Superior temporal gyrus (tissue), 1 donor: ENCODE measurements around the gene SLC8B1.

Experiments
- DNase-seq: peaks from one replicate; pipeline ENCODE4 v3.0.0-alpha.2; 2016; ENCODE audit errors: extremely low spot score

Gene SLC8B1

DNA sequence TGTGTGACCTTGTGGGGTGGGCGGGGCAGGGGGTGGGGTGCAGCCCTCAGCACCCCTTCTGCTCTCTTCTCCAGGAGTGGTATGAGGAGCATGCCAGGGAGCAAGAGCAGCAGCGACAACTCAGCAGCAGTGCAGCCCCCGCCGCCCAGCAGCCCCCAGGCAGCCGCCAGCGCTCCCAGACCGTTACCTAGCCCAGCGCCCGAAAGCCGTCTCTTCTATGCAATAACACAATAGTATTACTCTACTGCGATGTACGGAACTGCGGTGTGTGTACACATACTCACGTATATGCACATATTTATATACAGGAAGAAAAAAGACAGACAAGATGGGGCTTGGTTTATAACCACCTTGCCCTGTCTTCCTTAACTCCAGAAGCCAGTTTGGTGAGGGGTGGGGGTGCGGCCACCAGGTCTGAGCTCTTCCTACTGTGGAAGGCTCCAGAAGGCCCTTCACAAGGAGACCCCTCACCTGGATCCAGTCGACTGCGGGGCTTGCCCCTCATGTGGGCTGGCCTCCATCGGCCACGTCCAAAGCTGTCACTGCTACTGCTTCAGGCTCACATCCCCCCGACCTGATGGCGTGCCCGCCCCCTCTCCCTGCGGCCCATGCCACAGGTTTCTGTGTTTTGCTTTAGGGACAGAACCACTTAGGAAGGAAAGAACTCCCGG, 38.9 kb downstream of the SLC8B1 start:
- DNase-seq, result no peak

DNA sequence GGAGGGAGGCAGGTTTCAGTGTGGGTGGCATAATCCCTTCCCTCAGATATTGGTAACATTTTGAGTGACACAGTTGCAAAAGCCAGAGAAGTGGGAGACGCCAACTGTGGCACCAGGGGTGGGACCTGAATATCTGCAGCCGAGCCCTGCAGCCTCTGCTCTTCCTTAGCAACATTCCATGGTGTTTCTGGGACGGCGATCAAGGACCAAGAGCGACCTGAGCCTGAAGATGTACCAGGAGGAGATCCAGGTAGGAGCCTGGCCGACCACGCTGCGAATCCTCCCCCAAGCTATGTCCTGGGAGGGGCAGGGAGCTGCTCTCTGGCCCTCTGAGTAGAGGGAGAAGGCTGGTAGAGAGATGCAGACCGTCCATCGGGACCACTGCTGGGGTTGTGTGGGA, 41.8 kb downstream of the SLC8B1 start:
- DNase-seq, result no peak

DNA sequence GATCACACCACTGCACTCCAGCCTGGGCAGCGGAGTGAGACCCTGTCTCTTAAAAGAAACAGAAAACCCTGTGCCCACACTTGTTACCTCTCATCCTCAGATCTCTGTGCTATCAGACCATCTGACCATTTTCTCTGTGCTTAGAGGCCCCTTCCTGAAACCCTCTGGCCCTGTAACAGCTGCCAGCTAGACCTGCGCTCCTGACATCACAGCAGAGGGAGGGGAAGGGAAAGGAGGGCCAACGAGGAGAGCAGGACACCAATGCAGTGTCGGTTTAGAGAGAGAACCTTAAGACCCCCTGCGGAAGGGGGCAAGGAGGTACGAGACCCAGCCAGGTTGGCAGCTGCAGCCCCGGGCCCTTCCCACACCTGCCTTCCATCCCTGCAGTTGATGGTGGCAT, 42.4 kb downstream of the SLC8B1 start:
- no peak for DNase-seq

DNA sequence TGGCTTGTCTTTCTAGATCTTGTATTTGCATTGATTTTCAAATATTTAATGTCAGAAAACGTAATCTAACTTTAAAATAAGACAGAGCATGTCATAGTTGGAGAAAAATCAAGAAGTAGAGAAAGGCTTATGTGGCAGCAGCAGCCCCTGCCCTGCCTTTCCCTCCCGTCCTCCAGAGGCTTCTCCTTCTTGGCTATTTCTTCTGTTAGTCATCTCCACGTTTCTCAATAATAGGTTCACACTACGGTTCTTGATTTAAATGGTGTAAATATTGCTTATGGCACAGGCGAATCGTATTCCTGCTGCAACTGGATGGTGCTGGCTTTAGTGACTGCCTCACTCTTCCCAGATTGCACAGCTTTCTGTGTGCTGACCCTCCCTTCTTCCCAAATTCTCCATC, 42.8 kb downstream of the SLC8B1 start:
- no peak for DNase-seq

DNA sequence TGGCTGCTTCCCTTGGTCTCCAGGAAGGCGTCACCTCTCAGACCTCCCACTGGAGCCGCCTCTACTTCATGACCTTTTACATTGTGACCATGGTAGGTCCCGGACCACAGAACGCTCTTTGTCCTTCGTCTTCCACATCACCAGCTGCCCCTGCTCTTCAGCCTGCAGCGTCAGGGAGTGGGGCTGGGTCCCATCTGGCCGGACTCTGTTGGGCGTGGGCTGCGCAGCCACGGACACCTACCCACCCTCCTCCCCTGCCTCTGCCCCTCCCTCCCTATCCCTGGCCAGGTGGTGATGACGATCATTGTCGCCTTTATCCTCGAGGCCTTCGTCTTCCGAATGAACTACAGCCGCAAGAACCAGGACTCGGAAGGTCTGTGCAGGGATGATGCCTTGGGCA, 43.3 kb downstream of the SLC8B1 start:
- DNase-seq, result no peak

DNA sequence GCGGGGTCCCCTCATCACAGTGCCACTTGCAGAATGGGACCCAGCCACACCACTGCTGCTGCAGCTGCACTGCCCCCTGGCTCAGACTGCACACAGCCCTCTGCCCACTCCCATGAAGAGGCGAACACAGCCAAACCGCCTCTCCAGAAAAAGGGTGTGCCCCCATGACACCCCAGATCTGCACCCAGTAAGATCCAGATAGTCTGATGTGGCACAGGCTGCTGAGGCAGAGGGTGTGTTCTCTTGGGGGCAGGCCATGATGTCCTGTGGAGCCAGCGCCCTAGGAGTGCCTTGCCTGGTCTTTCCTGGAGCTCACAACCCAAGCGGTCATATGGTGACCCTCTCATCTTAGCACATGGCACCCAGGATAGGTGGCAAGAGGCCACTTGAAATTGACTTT, 44.4 kb downstream of the SLC8B1 start:
- DNase-seq, result no peak

DNA sequence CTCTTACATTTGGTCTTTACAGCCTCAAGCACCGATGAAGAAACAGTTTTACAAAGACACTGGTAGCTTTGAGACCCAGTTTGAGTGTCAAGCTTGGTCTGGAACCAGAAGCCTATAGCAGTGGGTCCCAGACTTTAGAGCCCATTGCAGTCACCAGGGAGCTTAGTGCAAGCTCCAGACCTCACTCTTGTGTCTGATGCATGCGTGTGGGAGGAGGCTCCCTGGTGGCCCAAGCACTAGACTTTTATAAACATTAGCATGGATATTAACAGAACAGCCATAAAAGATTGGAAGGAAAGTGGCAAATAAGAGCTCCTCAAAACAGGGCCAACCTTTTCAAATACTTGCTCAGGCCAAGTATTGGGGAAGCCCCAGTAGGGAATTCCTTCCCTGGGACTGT, 45.5 kb downstream of the SLC8B1 start:
- DNase-seq, result no peak

DNA sequence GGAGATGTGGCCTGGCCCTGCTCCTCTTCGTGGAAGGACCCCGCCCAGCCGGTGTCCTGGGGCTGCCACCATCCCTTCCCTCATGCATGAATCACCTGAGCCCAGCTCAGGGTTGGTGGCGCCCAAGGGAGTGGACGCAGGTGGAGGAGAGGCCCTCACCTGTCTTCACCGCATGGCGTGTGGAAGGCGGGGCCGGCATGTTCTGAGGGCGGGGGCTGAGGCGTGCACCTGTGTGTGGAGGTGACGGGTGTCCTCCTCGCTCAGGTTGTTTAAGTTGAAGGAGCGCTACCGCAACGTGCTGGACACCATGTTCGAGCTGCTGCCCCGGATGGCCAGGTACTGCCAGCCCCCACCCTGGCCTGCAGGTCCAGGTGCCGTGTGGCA, 47.0 kb downstream of the SLC8B1 start:
- DNase-seq, result no peak

DNA sequence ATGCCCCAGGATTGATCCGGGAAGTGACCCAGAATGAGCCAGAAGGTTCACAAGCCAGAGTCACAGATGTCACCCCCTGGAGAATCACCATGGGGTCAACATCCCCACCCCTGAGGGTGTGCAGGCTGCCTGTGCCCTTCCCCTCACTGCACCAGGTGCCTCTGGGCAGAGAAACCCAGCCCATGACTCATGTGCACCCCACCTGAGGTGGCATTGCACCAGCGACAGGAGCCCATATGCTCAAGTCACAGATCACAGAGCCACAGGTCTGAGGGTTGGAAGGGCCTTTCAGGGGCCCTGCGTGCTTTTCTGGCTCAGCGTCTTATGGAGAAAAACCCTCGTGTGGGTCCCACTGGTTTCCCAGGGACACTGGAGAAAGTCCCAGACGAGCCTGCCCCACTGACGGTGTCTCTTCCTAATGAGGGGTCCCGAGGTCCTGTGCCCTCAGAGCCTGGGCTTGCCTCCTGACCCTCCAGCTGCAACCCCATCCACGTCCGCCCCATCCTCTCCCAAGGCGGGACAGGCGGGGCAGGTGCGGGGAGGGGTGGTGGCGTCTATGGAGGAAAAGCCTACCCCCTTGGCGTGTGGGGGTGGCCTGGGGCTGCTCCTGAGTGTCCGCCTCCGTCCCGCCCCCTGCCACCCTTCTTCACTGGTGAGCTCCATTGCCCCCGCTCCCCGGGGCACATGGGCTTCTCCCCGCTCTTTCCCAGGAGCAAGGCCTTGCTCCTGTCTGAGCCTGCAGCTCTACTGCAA, 47.6 kb downstream of the SLC8B1 start:
- no peak for DNase-seq

DNA sequence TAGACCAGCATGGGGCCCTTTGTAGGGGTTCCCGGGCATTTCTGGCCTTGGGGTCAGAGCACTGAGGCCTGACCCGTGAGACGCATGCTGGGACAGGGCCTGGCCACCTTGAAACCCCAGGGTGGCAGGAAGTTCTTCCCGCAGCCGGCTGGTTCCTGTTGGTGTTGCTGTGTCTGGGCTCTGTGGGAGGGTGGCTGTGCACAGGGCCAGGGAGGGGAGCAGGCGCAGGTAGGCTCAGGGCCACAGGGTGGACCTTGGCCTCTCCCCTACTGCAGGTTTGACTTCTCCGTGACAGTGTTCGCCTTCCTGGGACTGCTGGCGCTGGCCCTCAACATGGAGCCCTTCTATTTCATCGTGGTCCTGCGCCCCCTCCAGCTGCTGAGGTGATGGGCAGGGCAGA, 48.2 kb downstream of the SLC8B1 start:
- DNase-seq, result no peak

DNA sequence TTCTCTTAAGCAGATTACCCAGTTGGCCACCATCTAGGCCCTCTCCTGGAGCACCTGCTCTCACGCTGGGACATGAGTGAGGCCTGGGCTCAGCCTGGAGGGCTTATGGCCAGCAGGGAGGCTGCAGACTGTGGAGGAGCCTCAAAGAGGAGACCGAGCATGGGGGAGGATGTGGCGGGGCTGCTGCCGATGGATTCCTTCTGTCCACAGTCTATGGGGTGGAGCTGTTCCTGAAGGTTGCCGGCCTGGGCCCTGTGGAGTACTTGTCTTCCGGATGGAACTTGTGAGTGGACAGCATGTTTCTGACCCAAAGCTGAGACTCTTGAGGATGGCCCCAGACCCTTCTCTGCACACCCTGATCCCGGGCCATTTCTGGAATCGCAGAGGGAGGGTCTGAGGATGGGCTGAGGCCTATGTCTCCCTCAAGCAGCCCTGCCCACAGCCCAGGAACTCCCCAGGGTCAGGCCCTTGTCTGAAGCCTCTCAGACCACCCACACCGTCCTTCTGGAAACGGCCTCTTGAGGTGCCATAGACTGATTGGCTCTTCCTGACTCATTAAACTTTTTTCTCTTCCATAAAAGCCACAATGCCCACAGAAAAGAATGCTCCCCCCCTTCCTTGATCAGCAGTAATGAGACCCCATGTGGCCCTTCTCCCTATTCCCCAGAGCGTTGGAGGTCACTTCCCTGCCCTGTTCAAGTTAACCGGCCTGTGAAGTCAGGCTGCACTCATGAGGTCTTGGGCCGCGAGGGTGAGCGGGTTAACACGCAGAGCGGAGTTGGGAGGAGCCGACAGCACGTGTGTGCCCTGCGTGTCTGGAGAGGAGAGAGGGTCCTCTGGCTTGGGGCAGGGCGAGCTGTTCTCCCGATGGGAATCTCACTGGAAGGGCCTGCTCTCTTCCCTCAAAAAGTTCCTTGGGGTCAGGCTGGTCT, 49.0 kb downstream of the SLC8B1 start:
- no peak for DNase-seq

DNA sequence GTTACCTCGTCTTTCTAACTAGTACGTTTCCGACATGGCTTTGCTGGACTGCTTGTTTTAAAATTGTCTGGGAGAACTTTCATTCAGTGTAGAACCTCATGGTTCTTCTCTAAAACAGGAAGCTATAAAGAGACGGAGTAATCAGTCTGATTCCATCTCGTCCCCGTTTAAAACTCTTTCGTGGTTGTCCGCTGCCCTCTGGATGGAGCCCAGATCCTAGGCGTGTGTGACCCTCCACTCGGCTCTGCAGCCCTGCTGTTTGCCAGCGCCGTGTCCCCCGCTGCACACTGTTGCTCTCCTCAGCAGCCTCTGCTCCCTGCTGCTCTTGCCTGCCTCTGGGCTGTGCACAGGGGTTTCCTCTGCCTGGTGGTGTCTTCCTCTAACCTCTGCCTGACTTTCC, 50.2 kb downstream of the SLC8B1 start:
- DNase-seq, result no peak

DNA sequence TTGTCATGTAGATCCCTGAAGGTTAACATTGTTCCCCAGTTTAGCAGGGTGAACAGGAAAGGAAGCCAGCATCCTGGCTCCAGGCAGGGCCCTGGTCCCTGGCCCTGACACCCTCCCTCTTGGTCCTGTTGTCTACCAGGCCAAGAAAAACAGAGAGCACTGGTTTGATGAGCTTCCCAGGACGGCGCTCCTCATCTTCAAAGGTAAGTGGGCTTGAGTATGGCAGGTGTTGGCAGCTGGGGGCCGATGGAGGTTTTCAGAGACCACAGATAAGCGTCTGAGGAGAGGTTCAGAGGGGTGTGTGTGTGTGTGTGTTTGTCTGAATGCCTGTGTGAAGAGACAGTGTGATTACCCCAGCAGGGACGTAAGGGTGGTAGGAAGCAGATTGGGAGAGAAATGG, 56.3 kb downstream of the SLC8B1 start:
- no peak for DNase-seq

DNA sequence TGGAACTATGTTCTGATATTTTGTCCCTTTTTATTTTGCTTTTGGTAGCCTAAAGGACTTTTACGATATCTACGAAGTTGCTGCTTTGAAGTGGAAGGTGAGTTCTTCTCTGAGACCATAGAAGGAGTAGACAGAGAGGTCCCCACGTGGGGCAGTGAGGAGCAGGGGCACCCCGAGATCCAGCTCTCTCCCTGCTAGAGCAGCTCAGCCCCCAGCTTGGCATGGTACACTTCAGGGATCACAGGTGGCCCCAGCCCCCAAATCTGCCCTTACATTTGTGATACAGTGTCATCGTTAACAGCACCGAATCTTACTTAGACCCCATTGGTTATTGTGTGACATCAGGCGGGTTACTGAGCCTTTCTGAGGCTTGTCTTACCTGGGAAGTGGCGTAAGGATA, 56.8 kb downstream of the SLC8B1 start:
- no peak for DNase-seq

DNA sequence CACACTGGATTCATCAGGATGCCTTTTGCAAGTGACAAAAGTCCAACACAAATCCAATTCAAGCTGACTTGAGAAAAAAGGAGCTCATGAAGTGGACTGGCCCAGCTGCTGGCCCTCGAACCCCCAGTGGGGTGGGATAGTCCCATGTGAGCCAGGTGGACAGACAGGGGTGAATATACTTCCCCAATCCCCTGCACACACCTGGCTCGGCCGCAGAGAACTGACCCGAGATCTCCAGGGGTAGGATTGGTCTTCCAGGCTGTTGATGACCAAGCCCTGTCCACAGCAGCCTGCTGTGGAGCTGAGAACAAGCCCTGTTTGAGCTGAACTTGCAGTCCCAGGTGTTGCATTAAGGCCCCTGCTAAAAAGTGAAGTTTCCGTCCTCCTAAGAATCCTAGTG, 57.4 kb downstream of the SLC8B1 start:
- DNase-seq, result no peak

DNA sequence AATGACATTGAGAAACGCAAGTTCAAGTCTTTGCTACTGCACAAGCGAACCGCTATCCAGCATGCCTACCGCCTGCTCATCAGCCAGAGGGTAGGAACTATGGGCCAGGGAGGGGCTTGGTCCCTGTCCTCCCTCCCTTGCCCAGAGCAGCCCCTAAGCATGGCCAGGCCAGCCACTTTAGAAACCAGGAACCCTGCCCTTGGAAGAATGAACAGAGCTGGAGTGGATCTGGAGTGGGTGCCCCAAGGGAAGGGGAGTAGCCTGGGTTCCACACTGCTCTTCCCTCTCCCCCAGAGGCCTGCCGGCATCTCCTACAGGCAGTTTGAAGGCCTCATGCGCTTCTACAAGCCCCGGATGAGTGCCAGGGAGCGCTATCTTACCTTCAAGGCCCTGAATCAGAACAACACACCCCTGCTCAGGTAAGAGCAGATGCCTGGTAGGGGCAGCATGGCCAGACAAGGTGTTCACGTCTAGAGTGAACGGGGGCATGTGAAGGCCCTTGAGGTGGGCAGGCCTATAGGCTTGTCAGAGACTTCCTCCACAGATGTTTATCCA, 57.9 kb downstream of the SLC8B1 start:
- DNase-seq, result no peak

DNA sequence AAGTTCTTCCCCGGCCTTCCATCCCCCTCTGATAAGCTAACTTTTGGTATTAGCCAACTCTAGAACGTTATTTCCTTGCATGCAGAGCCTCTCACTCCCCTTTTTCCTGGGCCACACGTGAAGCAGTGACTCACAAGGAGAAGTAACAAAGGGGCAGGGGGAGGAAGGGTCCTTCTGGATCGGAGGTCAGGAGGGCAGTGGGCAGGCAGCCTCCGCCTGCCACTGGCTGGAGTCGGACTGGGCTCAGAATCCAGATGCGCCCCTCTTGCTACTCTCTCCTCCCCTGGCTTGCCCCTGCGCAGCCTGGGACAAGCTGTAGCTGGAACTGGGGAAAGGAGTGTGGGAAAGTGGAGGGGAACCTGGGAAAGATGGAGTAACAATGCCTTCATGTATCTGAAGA, 58.6 kb downstream of the SLC8B1 start:
- no peak for DNase-seq

DNA sequence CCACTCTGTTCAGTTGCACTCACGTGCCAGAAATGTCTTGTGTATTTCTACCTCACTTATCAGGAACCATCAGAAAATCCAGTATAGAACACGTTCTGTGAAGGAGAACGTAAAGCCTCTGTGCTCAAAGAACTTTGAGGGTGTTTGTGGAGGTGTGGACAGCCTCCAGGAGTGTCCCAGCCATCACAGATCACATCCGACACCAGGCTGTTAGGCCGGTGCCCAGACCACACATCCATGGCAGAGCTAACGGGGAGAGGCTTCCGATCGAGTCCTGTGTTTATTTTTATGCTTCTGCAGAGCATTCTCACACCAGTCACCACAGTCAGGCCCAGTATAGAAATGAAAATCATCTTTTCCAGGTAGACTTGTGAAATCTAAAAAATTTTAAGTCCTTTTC, 60.1 kb downstream of the SLC8B1 start:
- DNase-seq, result no peak

DNA sequence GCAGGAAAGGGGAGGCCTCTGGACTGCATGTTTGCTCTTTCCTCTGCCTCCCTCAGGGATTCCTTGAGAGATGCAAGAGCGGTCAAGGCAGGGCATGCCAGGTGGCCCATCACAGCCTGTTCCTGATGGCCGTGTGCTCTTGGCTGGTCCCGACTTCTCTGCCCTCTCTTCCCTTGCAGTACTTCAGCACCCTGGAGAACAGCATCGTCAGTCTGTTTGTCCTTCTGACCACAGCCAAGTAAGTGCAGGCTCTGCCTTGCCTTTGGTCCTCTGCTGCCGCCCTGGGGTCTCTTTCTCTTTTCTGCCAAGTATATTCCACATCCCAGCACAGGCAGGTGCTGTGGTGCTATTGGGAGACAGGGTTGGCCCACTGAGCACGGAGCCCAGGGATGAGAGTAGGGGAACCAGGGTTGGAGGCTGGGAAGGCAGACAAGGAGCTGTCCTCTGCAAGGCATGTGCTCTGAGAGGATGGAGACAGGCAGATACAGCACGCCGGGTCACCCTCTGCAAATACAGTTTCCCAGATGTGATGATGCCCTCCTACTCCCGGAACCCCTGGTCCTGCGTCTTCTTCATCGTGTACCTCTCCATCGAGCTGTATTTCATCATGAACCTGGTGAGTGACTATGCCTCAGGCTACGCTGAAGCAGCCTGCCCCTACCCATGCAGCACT, 61.7 kb downstream of the SLC8B1 start:
- no peak for DNase-seq

DNA sequence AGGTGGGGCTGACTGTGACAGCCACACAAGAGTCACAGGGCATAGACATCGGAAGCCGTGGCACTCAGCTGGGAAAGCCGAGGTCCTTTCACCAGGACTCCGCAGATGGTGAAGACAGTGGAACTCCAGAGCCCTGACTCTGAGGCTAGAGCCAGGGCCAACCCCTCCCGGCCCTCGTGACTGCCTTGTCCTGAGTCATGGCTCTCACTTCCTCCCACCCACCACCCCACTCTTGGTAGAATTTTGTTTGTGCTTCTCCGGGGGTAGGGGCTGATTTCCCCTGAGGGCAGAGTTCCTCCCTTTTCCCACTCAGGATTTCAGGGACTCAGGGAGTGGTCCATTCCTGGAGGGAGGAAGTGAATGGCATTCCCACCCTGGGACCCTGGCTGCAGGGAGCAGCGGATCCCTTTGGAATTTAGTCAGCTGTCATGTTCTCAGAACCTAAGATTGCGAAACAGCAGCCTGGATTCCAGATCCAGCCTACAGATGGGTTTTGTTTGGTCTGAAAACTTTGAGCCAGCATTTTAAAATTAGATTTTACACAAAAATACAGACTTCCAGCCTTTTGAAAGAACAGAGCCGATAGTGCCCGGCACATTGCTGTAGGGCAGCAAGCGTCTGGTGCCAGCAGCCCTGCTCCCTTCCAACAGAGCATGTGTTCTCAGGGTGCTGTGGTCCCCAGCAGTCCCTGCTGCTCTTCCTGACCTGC, 62.9 kb downstream of the SLC8B1 start:
- DNase-seq, result peak; percentile 68

DNA sequence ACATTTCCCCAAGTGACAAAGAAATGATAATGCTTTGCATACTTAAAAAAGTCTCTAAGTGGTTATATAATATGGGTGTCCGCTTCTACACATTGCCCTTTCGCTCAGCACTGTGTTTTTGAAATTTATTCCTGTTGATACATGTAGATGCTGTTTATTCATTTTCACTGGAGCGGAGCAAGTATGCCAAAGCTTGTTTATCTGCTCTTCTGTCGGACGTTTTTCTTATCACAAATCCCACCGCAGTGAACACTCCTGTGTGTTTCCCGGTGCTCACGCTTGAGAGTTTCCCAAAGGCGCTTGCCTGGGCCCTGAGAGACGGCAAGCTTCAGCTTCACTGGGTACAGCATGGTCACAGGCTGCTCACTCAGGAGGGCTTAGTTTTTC, 63.5 kb downstream of the SLC8B1 start:
- no peak for DNase-seq
